HG03460 (cell line): ENCODE measurements around the gene OVAAL.

Experiments used
- ATAC-seq: cut with Tn5 transposase; IDR thresholded peaks from one replicate; pipeline ENCODE4 v1.9.1; 2021; ENCODE audit not compliant: unreplicated experiment

The OVAAL gene

GRCh38 chr1:180558664-180559063 lies at the start of gene OVAAL:
TSS of gene OVAAL (plus strand) at chr1:180558964.
- no peak for ATAC-seq

GRCh38 chr1:180510882-180511281 lies 47.9 kb upstream of the OVAAL start:
- no peak for ATAC-seq

GRCh38 chr1:180513531-180513930 lies 45.2 kb upstream of the OVAAL start:
- ATAC-seq, result no peak

- no peak for ATAC-seq
Measured at GRCh38 chr1:180515364-180515763, 43.4 kb upstream of the OVAAL start.

GRCh38 chr1:180515857-180516388 lies 42.8 kb upstream of the OVAAL start:
- peak; percentile 86 for ATAC-seq

- ATAC-seq, result no peak
Measured at GRCh38 chr1:180519846-180520245, 38.9 kb upstream of the OVAAL start.

- ATAC-seq, result no peak
Measured at GRCh38 chr1:180521474-180522212, 37.1 kb upstream of the OVAAL start.

- no peak for ATAC-seq
Measured at GRCh38 chr1:180522213-180522515, 36.6 kb upstream of the OVAAL start.

GRCh38 chr1:180524160-180524914 lies 34.4 kb upstream of the OVAAL start:
- ATAC-seq, result no peak

- no peak for ATAC-seq
Measured at GRCh38 chr1:180524915-180525714, 33.6 kb upstream of the OVAAL start.

- ATAC-seq, result no peak
Measured at GRCh38 chr1:180525715-180526039, 33.1 kb upstream of the OVAAL start.

- no peak for ATAC-seq
Measured at GRCh38 chr1:180527101-180527669, 31.6 kb upstream of the OVAAL start.

GRCh38 chr1:180528868-180529470 lies 29.8 kb upstream of the OVAAL start:
- no peak for ATAC-seq

GRCh38 chr1:180530501-180530900 lies 28.3 kb upstream of the OVAAL start:
- ATAC-seq, result no peak

- no peak for ATAC-seq
Measured at GRCh38 chr1:180532854-180533253, 25.9 kb upstream of the OVAAL start.

GRCh38 chr1:180533266-180533987 lies 25.3 kb upstream of the OVAAL start:
- no peak for ATAC-seq

- no peak for ATAC-seq
Measured at GRCh38 chr1:180534214-180534613, 24.6 kb upstream of the OVAAL start.

- no peak for ATAC-seq
Measured at GRCh38 chr1:180535418-180535999, 23.3 kb upstream of the OVAAL start.

GRCh38 chr1:180536821-180537372 lies 21.9 kb upstream of the OVAAL start:
- ATAC-seq, result no peak

GRCh38 chr1:180539136-180539535 lies 19.6 kb upstream of the OVAAL start:
- ATAC-seq, result no peak
